ENCODE results near the gene RABIF. TPM values are rescaled to one million over a fixed set of nuclear protein-coding genes. Genes with fewer than 3 reads are reported as not detected.
"Not testable (repeated sequence)": the region's sequence is repeated elsewhere in the genome, so short reads cannot be mapped to it uniquely, and the experiment has no call there.

RABIF gene
- total RNA-seq, 2 donors from 2014 or later, result 9.2 to 15.6 TPM

DNA sequence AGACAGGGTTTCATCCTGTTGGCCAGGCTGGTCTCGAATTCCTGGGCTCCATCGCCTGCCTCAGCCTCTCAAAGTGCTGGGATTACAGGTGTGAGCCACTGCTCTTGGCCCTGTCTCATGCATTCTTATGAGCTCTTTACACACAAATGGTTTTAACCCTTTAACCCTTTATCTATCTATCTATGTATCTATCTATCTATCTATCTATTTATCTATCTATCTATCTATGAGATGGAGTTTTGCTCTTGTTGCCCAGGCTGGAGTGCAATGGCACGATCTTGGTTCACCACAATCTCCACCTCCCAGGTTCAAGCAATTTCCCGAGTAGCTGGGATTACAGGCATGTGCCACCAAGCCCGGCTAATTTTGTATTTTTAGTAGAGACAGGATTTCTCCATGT lies 14.9 kb upstream of the RABIF start:
- H3K27ac Mint-ChIP-seq; H3K27me3 Mint-ChIP-seq; ATAC-seq (replicated peaks); H3K4me1 Mint-ChIP-seq; H3K9me3 Mint-ChIP-seq; H3K4me3 Mint-ChIP-seq: not testable (repeated sequence)
- peaks cover 95% of the 10 kb centered on the region for H3K36me3 Mint-ChIP-seq (ENCODE audit: low read depth)

DNA sequence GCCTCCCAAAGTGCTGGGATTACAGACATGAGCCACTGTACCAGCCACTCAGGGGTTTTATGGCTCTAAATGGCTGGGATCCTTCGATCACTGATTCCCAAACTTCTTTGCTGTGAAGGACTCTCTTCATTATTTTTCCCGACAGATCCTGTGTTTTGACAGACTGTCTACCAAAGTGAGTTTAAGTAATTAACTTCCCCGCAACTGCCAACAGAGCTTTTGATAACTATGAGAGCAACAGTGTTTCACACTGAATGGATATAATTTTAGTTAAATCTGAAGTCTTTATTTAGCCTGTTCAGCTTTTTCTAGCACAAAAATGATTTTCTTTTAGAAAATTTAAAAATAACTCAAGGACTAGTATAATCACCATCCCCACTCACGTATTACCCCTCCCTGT lies 12.6 kb upstream of the RABIF start:
- H3K27me3 Mint-ChIP-seq, result no peaks in the 10 kb centered on the region
- H3K9me3 Mint-ChIP-seq, result no peaks in the 10 kb centered on the region
- no peaks in the 10 kb centered on the region for H3K4me1 Mint-ChIP-seq
- peaks cover 95% of the 10 kb centered on the region for H3K36me3 Mint-ChIP-seq (ENCODE audit: low read depth)
- no peak overlapping the region for H3K4me3 Mint-ChIP-seq
- no peak for ATAC-seq (replicated peaks)
- no peak overlapping the region for H3K27ac Mint-ChIP-seq

DNA sequence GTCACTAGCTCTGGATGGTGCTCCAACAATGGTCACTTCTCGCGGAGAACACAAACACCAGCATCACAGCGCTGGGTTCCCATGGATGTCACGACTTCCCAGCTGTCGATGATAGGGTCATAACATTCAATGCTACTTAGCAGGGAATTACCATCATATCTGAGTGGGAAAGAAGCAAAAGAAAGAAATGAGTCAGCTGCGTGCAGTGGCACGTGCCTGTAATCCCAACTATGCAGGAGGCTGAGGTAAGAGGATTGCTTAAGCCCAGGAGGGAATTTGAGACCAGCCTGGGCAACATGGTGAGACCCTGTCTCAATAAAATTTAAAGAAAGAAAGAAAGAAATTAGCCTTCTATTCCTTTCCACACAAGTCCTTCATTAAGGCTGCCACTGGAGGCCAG lies 3.6 kb upstream of the RABIF start:
- peaks cover 9% of the 10 kb centered on the region for H3K4me1 Mint-ChIP-seq
- ATAC-seq (replicated peaks), result no peak
- no peaks in the 10 kb centered on the region for H3K9me3 Mint-ChIP-seq
- no peak overlapping the region for H3K27ac Mint-ChIP-seq
- peaks cover 80% of the 10 kb centered on the region for H3K36me3 Mint-ChIP-seq (ENCODE audit: low read depth)
- no peaks in the 10 kb centered on the region for H3K27me3 Mint-ChIP-seq
- H3K4me3 Mint-ChIP-seq, result no peak overlapping the region

DNA sequence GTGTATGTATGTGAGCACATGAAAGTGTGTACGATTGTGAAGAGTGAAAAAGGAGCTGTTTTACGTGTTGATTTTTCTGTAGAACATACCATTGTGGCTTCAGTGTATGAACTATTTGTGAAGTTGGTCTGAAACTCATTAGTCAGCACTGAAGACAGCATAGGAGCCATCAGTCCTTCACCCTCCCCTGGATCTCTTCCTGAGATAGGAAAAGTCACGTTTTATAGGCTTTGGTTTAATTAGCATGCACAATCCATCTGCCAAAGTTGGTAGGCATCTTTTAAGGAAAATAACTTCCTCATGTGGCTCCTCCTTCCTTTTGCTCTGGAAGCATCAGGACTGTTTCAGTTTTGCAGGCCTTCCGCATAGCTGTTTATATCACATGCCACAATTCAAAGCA lies 1.4 kb upstream of the RABIF start:
- H3K4me3 Mint-ChIP-seq, result no peak overlapping the region
- no peaks in the 10 kb centered on the region for H3K27me3 Mint-ChIP-seq

DNA sequence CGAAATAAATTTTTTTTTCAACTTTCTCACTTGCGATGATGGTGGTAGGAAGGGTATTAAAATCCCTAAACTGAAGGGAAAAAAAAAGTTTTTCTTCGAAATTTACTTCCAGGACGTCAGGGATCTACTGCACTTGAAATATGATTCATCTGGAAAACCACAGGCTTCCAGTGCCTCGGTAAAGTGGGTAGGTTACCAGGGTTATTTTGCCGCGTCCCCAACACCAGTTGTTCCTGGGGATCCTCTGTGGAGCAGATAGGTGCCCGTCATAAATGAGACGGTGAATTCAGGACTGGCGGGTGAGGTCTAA lies 773 bp downstream of the RABIF start:
- H3K4me3 Mint-ChIP-seq, result peak overlapping the region; percentile 93
- peaks cover 41% of the 10 kb centered on the region for H3K36me3 Mint-ChIP-seq (ENCODE audit: low read depth)
- H3K9me3 Mint-ChIP-seq, result no peaks in the 10 kb centered on the region
- peak overlapping the region; percentile 84 for H3K27ac Mint-ChIP-seq
- H3K4me1 Mint-ChIP-seq, result peaks cover 9% of the 10 kb centered on the region
- H3K27me3 Mint-ChIP-seq, result no peaks in the 10 kb centered on the region
- ATAC-seq (replicated peaks), result no peak

More for the DNA sequence above, 1.4 kb upstream of the RABIF start:
- Mint-ChIP-seq H3K27ac (no peak overlapping the region), H3K4me1 (peaks cover 9% of the 10 kb centered on the region), H3K36me3 (ENCODE audit: low read depth) (peaks cover 59% of the 10 kb centered on the region), H3K9me3 (no peaks in the 10 kb centered on the region)
- ATAC-seq (replicated peaks), result no peak

DNA sequence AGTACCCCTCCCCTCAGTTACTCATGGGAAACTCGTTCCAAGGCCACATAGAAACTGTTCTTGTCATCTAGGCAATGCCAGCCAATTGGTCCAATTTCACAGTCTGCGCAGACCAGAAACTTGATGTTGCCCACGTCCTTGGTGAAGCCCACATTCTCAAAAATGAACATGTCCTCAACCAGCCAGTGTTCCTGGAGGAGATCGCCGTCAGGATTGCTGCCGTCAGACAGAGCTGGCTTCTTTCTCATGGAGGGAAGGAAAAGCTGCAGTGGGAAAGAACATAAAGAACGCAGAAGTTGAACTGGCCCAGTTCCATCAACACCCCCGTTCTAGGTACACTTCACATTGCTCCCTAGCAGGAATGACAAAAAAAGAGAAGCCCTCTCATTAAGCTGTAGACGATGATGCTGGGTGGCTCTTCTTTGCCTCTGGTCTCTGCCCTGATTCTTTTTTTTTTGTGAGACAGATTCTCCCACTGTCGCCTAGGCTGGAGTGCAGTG lies 7.9 kb downstream of the RABIF start:
- Mint-ChIP-seq H3K36me3 (ENCODE audit: low read depth) (peaks cover 53% of the 10 kb centered on the region), H3K27me3 (no peaks in the 10 kb centered on the region), H3K4me1 (no peaks in the 10 kb centered on the region), H3K9me3 (no peaks in the 10 kb centered on the region), H3K27ac (peak overlapping the region; percentile 0), H3K4me3 (no peak overlapping the region)
- ATAC-seq (replicated peaks), result no peak

DNA sequence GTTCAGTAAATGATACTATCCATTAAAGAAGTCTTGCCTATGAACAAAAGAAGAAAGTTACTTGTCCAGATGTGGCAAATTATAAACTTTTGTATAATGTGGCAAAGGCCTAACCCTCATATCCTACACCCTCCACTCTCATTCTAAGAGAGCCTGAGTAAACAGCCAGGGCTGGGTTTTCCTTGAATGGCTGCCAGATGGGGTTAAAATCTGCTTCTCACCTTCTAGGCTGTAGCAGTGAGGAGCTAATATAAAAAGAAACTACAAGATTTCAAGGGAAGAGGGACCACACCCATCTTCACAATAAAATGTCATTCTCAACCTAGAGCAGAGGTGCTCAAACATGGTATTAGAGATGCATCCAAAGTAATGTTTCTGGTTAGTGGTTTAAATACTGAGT lies 8.9 kb downstream of the RABIF start:
- Mint-ChIP-seq H3K9me3 (no peaks in the 10 kb centered on the region), H3K27ac (peak overlapping the region; percentile 0), H3K36me3 (ENCODE audit: low read depth) (peaks cover 53% of the 10 kb centered on the region), H3K27me3 (no peaks in the 10 kb centered on the region), H3K4me3 (no peak overlapping the region), H3K4me1 (no peaks in the 10 kb centered on the region)
- ATAC-seq (replicated peaks), result no peak

DNA sequence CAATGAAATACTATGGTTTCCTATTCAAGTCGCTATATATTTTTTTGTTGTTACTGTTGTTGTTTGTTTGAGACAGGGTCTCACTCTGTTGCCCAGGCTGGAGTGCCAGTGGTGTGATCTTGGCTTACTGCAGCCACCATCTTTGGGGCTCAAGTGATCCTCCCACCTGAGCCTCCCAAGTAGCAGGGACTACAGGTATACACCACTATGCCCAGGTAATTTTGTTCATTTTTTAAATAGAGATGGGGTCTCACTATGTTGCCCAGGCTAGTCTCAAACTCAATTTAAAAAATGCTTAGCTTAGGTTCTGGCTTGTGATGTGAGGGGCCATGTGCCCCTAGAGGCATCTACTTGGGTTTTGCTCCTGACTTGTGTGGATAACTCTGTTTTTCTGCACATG lies 9.8 kb downstream of the RABIF start:
- Mint-ChIP-seq H3K27me3 (no peaks in the 10 kb centered on the region), H3K4me3 (no peak overlapping the region), H3K36me3 (ENCODE audit: low read depth) (peaks cover 53% of the 10 kb centered on the region), H3K27ac (no peak overlapping the region), H3K9me3 (no peaks in the 10 kb centered on the region), H3K4me1 (no peaks in the 10 kb centered on the region)
- ATAC-seq (replicated peaks), result no peak

DNA sequence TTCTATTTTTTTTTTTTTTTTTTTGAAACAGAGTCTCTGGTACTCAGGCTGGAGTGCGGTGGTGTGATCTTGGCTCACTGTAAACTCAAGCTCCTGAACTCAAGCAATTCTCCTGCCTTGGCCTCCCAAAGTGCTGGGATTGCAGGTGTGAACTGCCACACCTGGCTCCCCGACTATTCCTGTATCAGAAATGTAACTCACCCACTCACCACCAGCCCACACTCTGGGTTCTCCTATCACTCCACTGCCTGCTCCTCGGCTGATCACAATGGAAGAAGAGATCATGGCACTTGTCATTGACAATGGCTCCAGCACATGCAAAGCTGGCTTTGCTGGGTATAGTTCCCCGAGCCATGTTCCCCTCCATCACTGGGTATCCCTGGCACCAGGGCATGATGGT lies 15.9 kb downstream of the RABIF start:
- Mint-ChIP-seq H3K36me3 (ENCODE audit: low read depth) (peaks cover 1% of the 10 kb centered on the region), H3K27me3 (no peaks in the 10 kb centered on the region), H3K27ac (no peak overlapping the region), H3K4me3 (no peak overlapping the region), H3K4me1 (no peaks in the 10 kb centered on the region), H3K9me3 (no peaks in the 10 kb centered on the region)
- no peak for ATAC-seq (replicated peaks)

DNA sequence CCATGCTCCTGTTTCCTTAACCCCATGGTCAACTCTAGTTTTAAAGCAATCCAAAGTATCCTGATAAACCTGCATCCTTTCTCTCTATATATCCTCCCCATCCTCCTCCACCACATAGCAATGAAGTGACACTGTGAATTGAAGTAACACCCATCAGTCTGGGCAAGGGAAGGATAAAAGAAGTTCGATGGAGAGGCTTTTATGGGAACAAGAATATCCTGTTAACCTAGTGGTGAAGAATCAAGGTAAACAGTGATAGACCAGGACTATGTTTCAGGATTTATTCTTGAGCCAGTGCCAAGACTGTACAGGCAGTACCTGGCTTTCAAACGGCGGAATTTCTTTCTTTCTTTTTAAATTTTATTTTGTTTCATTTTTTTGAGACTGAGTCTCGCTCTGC lies 17.6 kb downstream of the RABIF start:
- no peak for ATAC-seq (replicated peaks)

DNA sequence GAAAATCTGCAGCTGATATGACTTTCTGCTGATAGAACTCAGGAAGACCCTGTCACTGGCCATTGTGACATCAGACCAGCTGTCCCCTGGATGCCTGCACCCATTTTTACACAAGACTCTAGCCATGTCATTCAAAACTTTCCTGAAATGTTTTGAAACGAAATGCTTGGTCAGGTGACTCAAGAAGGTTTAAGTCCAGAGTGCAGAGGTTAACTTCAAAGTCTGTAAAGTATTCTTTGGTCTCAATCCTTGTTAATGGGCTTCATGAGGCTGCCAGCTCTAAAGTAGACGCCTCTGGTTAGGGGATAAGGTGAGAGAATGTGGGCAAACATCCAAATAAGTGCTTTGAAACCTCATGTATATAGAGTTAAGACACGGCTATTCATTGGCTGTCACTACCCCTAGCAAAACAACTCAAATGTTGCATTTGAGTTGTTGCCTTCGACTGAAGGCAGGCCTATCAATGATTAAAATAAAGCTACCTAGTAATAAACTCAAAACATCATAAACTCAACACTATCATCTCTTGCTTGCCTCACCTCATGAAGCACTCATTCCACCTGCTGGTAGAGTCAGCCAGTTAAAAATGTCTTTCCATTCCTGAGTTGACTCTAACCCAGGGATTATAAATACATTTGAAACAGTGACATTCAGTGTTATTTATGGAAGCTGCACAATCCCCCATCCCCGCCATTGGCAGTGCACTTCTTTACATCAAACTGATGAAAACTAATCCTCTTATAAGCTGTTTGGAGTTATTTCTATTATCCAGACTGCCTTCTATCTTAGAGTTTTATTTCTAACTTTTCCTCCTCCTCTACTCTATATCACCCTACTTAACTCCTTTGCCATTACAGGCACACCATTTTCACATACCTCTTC lies 26.0 kb downstream of the RABIF start:
- Mint-ChIP-seq H3K27me3 (peaks cover 40% of the 10 kb centered on the region), H3K4me3 (peak overlapping the region; percentile 82), H3K4me1 (no peaks in the 10 kb centered on the region), H3K27ac (no peak overlapping the region), H3K36me3 (ENCODE audit: low read depth) (no peaks in the 10 kb centered on the region), H3K9me3 (no peaks in the 10 kb centered on the region)
- ATAC-seq (replicated peaks), result no peak

More for the DNA sequence above, 17.6 kb downstream of the RABIF start:
- H3K27me3 Mint-ChIP-seq, result peaks cover 1% of the 10 kb centered on the region
- H3K36me3 Mint-ChIP-seq (ENCODE audit: low read depth), result no peaks in the 10 kb centered on the region
- H3K4me1 Mint-ChIP-seq, result no peaks in the 10 kb centered on the region
- no peaks in the 10 kb centered on the region for H3K9me3 Mint-ChIP-seq
- no peak overlapping the region for H3K4me3 Mint-ChIP-seq
- no peak overlapping the region for H3K27ac Mint-ChIP-seq

DNA sequence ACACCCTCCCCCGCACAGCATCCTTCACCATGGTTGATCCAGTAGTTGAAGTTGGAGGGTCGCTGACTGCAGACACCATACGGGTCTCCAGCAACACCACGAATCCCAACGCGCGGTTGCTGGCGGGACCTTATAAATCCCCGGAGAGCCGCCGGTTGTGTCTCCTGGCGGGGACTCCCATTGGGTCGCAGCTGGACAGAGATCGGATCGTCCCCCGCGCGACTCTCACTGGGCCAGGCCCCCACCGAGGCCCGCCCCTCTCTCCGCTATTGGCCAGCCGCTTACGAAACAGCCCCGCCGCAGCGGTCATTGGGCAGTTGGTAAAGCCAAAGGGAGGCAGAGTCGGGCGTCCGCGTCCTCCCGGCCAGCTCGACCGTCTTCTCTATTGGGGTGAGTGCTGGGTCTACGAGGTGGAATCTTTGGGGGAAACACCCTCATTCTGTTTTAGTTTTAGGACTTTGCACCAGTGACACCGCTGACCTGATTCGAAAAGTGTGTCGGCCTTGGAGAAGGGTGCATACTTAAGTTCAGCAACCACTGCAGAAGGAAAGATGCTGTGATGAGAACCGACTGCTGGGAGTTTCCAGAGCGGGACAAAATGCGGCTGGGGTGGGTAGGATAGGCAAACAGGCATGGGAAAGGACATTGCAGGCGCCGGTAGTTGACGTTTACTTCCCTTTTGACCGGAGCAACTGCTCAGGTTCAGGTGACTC lies 27.4 kb downstream of the RABIF start:
- Mint-ChIP-seq H3K4me1 (no peaks in the 10 kb centered on the region), H3K4me3 (peak overlapping the region; percentile 82), H3K27ac (no peak overlapping the region), H3K36me3 (ENCODE audit: low read depth) (no peaks in the 10 kb centered on the region), H3K9me3 (no peaks in the 10 kb centered on the region), H3K27me3 (peaks cover 40% of the 10 kb centered on the region)
- ATAC-seq (replicated peaks), result peak; percentile 90

DNA sequence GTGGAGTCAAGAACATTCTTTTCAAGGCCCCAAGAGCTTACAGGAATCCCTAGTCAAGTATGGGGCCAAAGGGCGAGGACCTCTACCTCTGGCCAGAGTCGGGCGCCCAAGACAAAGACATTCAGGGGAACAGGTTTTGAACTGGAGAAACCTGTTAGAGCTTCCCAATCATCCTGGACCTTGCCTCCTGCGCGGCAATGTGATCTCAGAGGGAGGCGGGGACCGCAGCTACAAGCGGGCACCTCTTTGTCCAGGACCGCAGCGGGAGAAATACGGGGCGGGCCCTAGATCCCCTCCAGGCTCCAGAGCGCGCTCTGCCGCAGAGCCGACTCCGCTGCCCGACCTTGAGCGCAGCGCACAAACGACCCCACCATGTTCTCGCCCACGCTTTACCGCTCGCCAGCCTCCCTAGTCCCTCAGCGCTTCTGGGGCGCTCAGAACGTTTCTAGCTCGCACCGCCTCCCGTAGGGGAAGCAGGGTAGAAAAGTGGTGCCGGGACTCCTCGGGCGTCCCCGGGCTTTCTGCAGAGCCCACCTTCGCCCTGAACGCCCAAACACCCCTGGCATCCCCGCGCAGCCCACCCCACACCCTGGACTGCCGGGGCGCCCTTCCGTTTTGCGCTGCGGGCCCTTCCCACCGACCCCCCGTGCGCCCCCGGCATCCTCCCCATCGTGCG lies 28.1 kb downstream of the RABIF start:
- no peaks in the 10 kb centered on the region for H3K4me1 Mint-ChIP-seq
- no peaks in the 10 kb centered on the region for H3K36me3 Mint-ChIP-seq (ENCODE audit: low read depth)
- no peaks in the 10 kb centered on the region for H3K9me3 Mint-ChIP-seq
- H3K27me3 Mint-ChIP-seq, result peaks cover 34% of the 10 kb centered on the region
- H3K4me3 Mint-ChIP-seq, result peak overlapping the region; percentile 82
- ATAC-seq (replicated peaks), result peak; percentile 58
- H3K27ac Mint-ChIP-seq, result no peak overlapping the region

DNA sequence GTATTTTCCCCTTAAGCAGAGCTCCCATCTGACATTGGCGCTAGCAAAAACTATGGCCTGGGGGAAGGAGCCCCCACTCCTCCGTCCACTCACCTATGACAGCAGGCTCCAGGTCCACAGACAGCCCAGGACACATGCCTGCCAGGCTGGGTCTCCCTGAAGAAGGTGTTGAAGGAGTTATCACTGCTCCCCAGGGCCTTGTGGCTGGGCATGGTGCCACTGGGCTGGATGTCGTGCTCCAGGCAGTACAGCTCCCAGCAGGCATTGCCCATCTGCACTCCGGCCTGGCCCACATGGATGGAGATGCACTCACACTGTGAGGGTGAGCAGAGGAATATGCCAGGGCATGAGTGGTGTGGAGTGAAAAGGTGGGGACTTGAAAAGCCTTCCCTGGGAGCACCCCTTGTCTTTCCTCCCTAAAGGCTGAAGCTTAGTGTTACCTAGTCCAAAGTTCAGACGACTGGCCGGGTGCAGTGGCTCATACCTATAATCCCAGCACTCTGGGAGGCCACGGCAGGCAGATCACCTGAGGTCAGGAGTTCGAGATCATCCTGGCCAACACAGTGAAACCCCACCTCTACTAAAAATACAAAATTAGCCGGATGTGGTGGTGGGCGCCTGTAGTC lies 30.0 kb downstream of the RABIF start:
- no peak overlapping the region for H3K4me3 Mint-ChIP-seq
- H3K27me3 Mint-ChIP-seq, result peaks cover 20% of the 10 kb centered on the region
- no peaks in the 10 kb centered on the region for H3K4me1 Mint-ChIP-seq
- H3K9me3 Mint-ChIP-seq, result no peaks in the 10 kb centered on the region
- ATAC-seq (replicated peaks), result no peak
- H3K36me3 Mint-ChIP-seq (ENCODE audit: low read depth), result no peaks in the 10 kb centered on the region
- H3K27ac Mint-ChIP-seq, result no peak overlapping the region
